SK-N-SH (cell line): ENCODE results near the gene ESYT3. TPM values are rescaled to one million over a fixed set of nuclear protein-coding genes. Genes with fewer than 3 reads are reported as not detected.
"Not testable (repeated sequence)": the region's sequence is repeated elsewhere in the genome, so short reads cannot be mapped to it uniquely, and the experiment has no call there.

ENCODE experiments used
- CTCF ChIA-PET: fragments of 300-600, 350-600 bp; formaldehyde crosslinking; extraction: SDS; loops from one replicate; lab custom pipeline; 2021; lab: Yijun Ruan, JAX
- POLR2A ChIA-PET: fragments of 350-600 bp; sonication (Branson Sonifier 250); formaldehyde crosslinking; extraction: SDS; loops from one replicate; lab custom pipeline; 2020; ENCODE audit warnings: antibody characterized with exemption, inconsistent platforms; lab: Yijun Ruan, JAX
- DNase-seq: peaks from one replicate; pipeline ENCODE4 v3.0.0; 2012
- H2AFZ ChIP-seq: fragments of 200-600 bp; sonication (generic); 2 replicates; pipeline ENCODE4 v1.8.1; 2016; ENCODE audit warnings: antibody characterized with exemption, mild to moderate bottlenecking, low read depth
- H3F3A ChIP-seq: fragments of 200-600 bp; sonication (generic); replicated peaks from 2 replicates; pipeline ENCODE3; 2016; ENCODE audit warnings: antibody characterized with exemption, mild to moderate bottlenecking; ENCODE audit not compliant: insufficient read depth
- H3K27ac ChIP-seq, 2 experiments: fragments of 200-500 bp in 1 of 2; fragments of 200-600 bp in 1 of 2; sonication (Bioruptor generic) in 1 of 2; sonication (generic), shearing (Covaris generic) in 1 of 2; 2 replicates each; pipeline versions ENCODE4 v1.5.1 to v1.6.1; 2014 to 2016; ENCODE audit warnings: low read depth in 2 of 2, inconsistent platforms in 1 of 2, low read length in 1 of 2, mild to moderate bottlenecking in 1 of 2, mixed read lengths in 1 of 2
- H3K27me3 ChIP-seq: fragments of 200-600 bp; sonication (generic), shearing (Covaris generic); 2 replicates; pipeline ENCODE4 v1.6.1; 2016; ENCODE audit warnings: mixed run types; ENCODE audit not compliant: insufficient read depth
- H3K36me3 ChIP-seq, 2 experiments: fragments of 200-500 bp in 1 of 2; fragments of 200-600 bp in 1 of 2; sonication (Bioruptor generic) in 1 of 2; sonication (generic) in 1 of 2; replicated peaks in 1 of 2; 2 replicates each; pipeline versions ENCODE3 to v1.5.1; 2014 to 2016; ENCODE audit warnings: low read length in 1 of 2, mild to moderate bottlenecking in 1 of 2; ENCODE audit not compliant: insufficient read depth in 2 of 2, control insufficient read depth in 1 of 2
- H3K4me1 ChIP-seq, 2 experiments: fragments of 200-500 bp in 1 of 2; fragments of 200-600 bp in 1 of 2; sonication (Bioruptor generic) in 1 of 2; sonication (generic), shearing (Covaris generic) in 1 of 2; 2 replicates each; pipeline versions ENCODE4 v1.5.1 to v1.6.1; 2014 to 2016; ENCODE audit warnings: low read depth in 1 of 2, low read length in 1 of 2, mixed run types in 1 of 2; ENCODE audit not compliant: insufficient read depth in 2 of 2, control insufficient read depth in 1 of 2
- H3K4me2 ChIP-seq: fragments of 200-600 bp; sonication (generic), shearing (Covaris generic); 2 replicates; pipeline ENCODE4 v1.6.1; 2017; ENCODE audit warnings: mixed run types
- H3K4me3 ChIP-seq, 2 experiments: fragments of 200-500 bp in 1 of 2; fragments of 200-600 bp in 1 of 2; sonication (Bioruptor generic) in 1 of 2; sonication (generic), shearing (Covaris generic) in 1 of 2; 2 replicates each; pipeline versions ENCODE4 v1.5.1 to v1.8.1; 2014 to 2016; ENCODE audit warnings: low read depth in 2 of 2, inconsistent platforms in 1 of 2, low read length in 1 of 2, mild to moderate bottlenecking in 1 of 2, mixed read lengths in 1 of 2, moderate library complexity in 1 of 2
- H3K79me2 ChIP-seq: fragments of 200-600 bp; sonication (generic); 2 replicates; pipeline ENCODE4 v1.8.1; 2017; ENCODE audit warnings: mild to moderate bottlenecking; ENCODE audit not compliant: insufficient read depth
- H3K9ac ChIP-seq: fragments of 200-600 bp; sonication (generic); 2 replicates; pipeline ENCODE4 v1.6.1; 2017; ENCODE audit warnings: mixed run types
- H3K9me2 ChIP-seq: fragments of 200-600 bp; sonication (generic); 2 replicates; pipeline ENCODE4 v1.6.1; 2017; ENCODE audit warnings: mixed run types
- H3K9me3 ChIP-seq: fragments of 200-600 bp; sonication (generic); 2 replicates; pipeline ENCODE4 v1.6.1; 2017; ENCODE audit warnings: mixed run types, mild to moderate bottlenecking, moderate library complexity
- H4K20me1 ChIP-seq: fragments of 200-600 bp; sonication (generic); 2 replicates; pipeline ENCODE4 v1.6.1; 2017; ENCODE audit warnings: mild to moderate bottlenecking, mixed run types; ENCODE audit not compliant: insufficient read depth
- CHD2 ChIP-seq: fragments of 150-350 bp; IDR thresholded peaks from 2 replicates; pipeline ENCODE4 v1.6.1; 2018; ENCODE audit warnings: low read length; ENCODE audit not compliant: partially characterized antibody
- CTCF ChIP-seq: fragments of 200-600 bp; sonication (generic); IDR thresholded peaks from 2 replicates; pipeline ENCODE4 v1.6.1; 2017; ENCODE audit warnings: antibody characterized with exemption, mild to moderate bottlenecking, moderate library complexity
- EP300 ChIP-seq, 2 experiments: IDR thresholded peaks; 2 replicates each; pipeline versions ENCODE4 v1.4.0 to v1.6.1; 2012; ENCODE audit warnings: borderline replicate concordance in 1 of 2, low read depth in 1 of 2, low read length in 1 of 2
- EZH2phosphoT487 ChIP-seq: fragments of 200-600 bp; sonication (generic); IDR thresholded peaks from 2 replicates; pipeline ENCODE4 v1.6.1; 2017; ENCODE audit warnings: low read depth, mixed run types, mild to moderate bottlenecking, antibody characterized with exemption, moderate library complexity, borderline replicate concordance
- FOXJ3 ChIP-seq: sonication (generic); formaldehyde crosslinking; IDR thresholded peaks from 2 replicates; pipeline ENCODE4 v1.5.1; 2020; ENCODE audit warnings: mild to moderate bottlenecking, missing genetic modification reagents
- GABPA ChIP-seq: IDR thresholded peaks from 2 replicates; pipeline ENCODE4 v1.4.0; 2012; ENCODE audit warnings: low read depth, mild to moderate bottlenecking
- GATA2 ChIP-seq: sonication (generic); formaldehyde crosslinking; IDR thresholded peaks from 2 replicates; pipeline ENCODE4 v1.5.0; 2020; ENCODE audit warnings: mild to moderate bottlenecking, missing genetic modification reagents
- MAX ChIP-seq: IDR thresholded peaks from 2 replicates; pipeline ENCODE4 v1.4.0; 2012; ENCODE audit warnings: low read depth
- PBX3 ChIP-seq: IDR thresholded peaks from 2 replicates; pipeline ENCODE4; 2012
- RAD21 ChIP-seq: IDR thresholded peaks from 2 replicates; pipeline ENCODE4 v1.6.1; 2012; ENCODE audit warnings: mild to moderate bottlenecking, low read length
- RFX5 ChIP-seq: IDR thresholded peaks from 2 replicates; pipeline ENCODE4 v1.6.1; 2012; ENCODE audit warnings: mild to moderate bottlenecking, improper control_type of control experiment, low read length
- SMC3 ChIP-seq: IDR thresholded peaks from 2 replicates; pipeline ENCODE4 v1.6.1; 2012; ENCODE audit warnings: low read depth, low read length, improper control_type of control experiment
- TEAD4 ChIP-seq: IDR thresholded peaks from 2 replicates; pipeline ENCODE4 v1.4.0; 2012; ENCODE audit warnings: mild to moderate bottlenecking, borderline replicate concordance; ENCODE audit not compliant: insufficient read depth
- YY1 ChIP-seq: IDR thresholded peaks from 2 replicates; pipeline ENCODE4 v1.4.0; 2012; ENCODE audit warnings: low read depth, mild to moderate bottlenecking
- WGBS: methylation state at CpG from one replicate; pipeline ENCODE4 v1.1.6; 2017; ENCODE audit warnings: low lambda C conversion rate; 5-methylcytosine and 5-hydroxymethylcytosine counted together
- polyA plus RNA-seq, 3 experiments: library from polyadenylated mRNA; depleted of rRNA; stranded (reverse); fragments of >200 nt; gene quantifications; 2 replicates each; pipeline ENCODE4 v1.2.3, GENCODE V29; 2012

Gene ESYT3
- polyA plus RNA-seq, 1 of the 3 experiments (the other 2 are of a cell fraction): 0.33 TPM

GRCh38 chr3:138412821-138413551 is 21.4 kb upstream of the ESYT3 start:
- H2AFZ ChIP-seq: peak overlapping the region; percentile 56; the same call in 1 of the 2 replicates
- CTCF ChIA-PET: interaction anchor here (0.9 to 1.4 kb wide), 2 partner anchors 361 to 503 kb away, joined by 3 to 5 read pairs; no protein-coding TSS in a partner anchor

GRCh38 chr3:138416236-138416635 is 18.2 kb upstream of the ESYT3 start:
- H3K9me2 ChIP-seq, DNase-seq, H3K9ac ChIP-seq, H2AFZ ChIP-seq, H3F3A ChIP-seq, H3K36me3 ChIP-seq, POLR2A ChIA-PET, H3K9me3 ChIP-seq, H3K4me1 ChIP-seq, H3K79me2 ChIP-seq, H3K27ac ChIP-seq, H3K27me3 ChIP-seq, H4K20me1 ChIP-seq, H3K4me2 ChIP-seq, H3K4me3 ChIP-seq: not testable (repeated sequence)
- 49% methylated on average over 4 of the region's 4 CpGs for WGBS
- CTCF ChIA-PET: interaction anchor here (1.1 to 3.2 kb wide), 4 partner anchors 12 to 96 kb away, joined by 3 to 69 read pairs (median 4); no protein-coding TSS in a partner anchor

More at GRCh38 chr3:138412821-138413551, 21.4 kb upstream of the ESYT3 start:
- no peaks in the 10 kb centered on the region for H3K9me3 ChIP-seq
- no peaks in the 10 kb centered on the region; a peak in 2 of 4 replicates for H3K4me1 ChIP-seq
- no peaks in the 10 kb centered on the region for H4K20me1 ChIP-seq
- H3K27ac ChIP-seq: no peak overlapping the region
- H3K27me3 ChIP-seq: no peaks in the 10 kb centered on the region
- no peaks in the 10 kb centered on the region for H3K36me3 ChIP-seq
- POLR2A ChIA-PET: no interaction called here
- no peak overlapping the region for H3K4me2 ChIP-seq
- H3F3A ChIP-seq: peaks cover 3% of the 10 kb centered on the region
- H3K9me2 ChIP-seq: no peaks in the 10 kb centered on the region
- H3K4me3 ChIP-seq: no peak overlapping the region
- DNase-seq: no peak
- TF ChIP-seq YY1 (no peak), EP300 (IDR thresholded peaks at IDR 0.05; ENCODE audit: borderline replicate concordance in 1 of 2, low read depth in 1 of 2, low read length in 1 of 2) (no peak), FOXJ3 (no peak), GATA2 (no peak), CTCF (no peak), GABPA (no peak), RFX5 (no peak), RAD21 (no peak), CHD2 (no peak), SMC3 (no peak), PBX3 (no peak), TEAD4 (no peak), MAX (no peak), EZH2phosphoT487 (no peak)
- H3K9ac ChIP-seq: no peak overlapping the region
- H3K79me2 ChIP-seq: no peaks in the 10 kb centered on the region
- 66% methylated on average over 8 of the region's 9 CpGs for WGBS
